SIG-M5 treated with dmso at 0.1 percent for 504 hours (cell line): ENCODE data around the gene FGFRL1.
"Not testable (repeated sequence)": the region's sequence is repeated elsewhere in the genome, so short reads cannot be mapped to it uniquely, and the experiment has no call there.

Source experiments
- DNase-seq: peaks from one replicate; lab custom pipeline; 2025; ENCODE audit not compliant: unreplicated experiment; lab: John Stamatoyannopoulos, UW

The FGFRL1 gene

DNA sequence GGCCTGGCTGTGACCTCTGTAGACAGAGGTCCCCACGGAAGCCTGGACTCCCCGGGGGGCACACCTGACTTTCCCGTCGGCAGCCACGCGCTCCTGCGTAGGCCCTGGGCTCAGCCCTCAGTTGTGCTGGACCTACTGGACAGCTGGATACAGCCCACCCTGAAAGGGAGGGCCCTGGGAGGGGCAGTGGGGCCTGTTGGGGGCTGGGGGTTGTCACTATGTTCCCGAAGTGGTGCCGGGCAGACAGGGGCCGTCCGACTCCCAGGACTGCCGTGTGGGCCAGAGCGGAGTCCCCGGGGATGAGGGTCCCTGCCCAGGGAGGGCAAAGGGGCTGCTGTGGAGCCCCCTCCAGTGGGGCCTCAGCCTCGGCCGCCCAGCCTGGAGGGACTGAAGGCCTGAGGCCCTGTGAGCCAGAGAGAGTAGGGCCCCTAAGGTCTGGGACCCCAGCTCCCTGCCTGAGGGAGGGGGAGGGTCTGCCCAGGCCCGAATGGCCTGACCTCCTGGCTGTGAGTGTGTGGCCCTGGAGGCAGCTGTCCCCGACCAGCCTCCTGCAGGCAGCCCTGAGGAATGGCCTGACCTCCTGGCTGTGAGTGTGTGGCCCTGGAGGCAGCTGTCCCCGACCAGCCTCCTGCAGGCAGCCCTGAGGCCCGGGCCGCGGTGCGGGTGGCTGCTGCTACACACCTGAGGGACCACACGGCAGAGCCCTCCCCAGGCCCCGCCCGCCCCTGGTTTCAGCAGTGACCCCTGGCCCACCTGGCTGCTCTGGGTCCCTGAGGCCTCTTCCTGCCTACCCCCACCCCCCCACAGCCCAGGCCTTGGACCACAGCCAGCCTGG lies 25.8 kb downstream of the FGFRL1 start:
- no peak for DNase-seq

GRCh38 chr4:1038948-1039492 lies 27.6 kb downstream of the FGFRL1 start:
- DNase-seq = no peak

DNA sequence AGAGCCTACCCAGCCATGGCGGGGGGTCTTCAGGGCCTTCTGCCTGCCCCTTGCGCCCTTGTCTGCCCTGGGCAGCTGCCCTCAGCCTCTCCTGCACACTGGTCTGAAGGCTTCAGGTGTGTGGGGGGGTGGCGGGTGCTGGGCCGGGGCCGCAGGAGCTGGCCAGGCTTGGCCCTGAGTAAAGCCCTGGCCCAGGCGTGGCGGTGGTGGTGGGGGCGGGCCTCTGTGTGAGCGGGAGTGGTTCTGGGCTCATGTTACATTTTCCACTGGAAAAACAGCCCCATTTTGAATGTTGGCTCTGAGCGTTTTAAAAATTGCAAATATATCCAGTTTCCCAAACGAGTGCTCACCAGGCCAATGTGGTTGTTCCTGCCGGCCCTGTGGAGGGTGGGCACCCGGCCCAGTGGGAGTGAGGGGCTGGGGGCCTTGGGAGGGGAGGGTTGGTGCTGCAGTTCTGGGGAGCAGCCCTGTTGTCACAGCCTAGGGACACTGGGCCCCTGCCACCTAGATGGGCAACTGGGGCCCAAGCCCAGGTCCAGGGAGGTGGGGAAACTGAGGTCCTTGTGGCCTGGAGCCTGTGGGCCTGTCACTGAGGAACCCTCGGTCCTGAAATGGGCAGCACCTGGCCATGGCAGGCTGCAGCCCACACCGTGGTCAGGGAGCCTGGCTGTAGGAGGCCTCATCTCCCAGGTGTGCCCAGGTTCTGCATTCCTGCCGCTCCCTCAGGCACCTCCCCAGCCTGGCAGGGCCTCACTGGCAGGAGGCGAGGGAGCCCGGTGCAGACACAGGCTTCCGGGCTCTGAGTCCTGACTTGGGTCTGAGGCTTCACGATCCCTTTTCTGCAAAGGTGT lies 28.3 kb downstream of the FGFRL1 start:
- no peak for DNase-seq

DNA sequence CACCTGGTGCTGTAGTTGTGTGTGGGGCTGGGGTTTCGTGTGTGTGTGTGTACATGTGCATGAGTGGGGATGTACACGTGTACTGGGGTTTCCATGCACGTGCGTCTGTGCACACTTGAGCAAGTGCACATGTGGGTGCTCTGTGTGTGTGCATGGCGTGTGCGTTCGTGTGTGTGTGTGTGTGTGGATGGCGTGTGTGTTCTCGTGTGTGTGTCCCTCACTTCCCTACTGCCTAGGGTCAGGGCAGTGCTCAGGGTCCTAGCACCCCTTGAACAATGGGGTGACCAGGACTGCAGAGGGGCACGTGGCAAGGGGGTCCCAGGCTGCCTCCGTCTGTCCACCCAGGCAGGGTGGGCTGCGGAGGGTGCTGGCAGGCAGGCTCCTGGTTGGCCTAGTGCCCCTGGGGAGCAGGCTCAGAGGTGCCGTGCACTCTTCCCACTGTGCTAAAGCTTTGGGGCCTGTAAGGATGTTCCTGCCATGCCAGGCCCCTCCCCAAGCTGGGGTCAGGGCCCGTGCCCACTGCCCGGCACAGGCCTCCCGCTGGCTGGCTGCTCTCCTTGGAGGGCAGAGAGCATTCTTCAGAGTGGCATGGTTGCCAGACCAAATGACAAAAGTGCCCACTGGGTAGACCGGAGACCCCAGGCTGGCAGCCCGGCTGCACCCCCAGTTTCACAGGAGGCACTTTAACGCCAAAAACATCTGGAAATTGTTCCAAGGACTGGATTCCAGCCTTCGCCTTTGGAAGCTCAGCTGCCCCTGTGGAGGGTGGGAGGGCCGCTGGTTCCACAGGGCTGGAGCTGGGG lies 29.1 kb downstream of the FGFRL1 start:
- DNase-seq = no peak

DNA sequence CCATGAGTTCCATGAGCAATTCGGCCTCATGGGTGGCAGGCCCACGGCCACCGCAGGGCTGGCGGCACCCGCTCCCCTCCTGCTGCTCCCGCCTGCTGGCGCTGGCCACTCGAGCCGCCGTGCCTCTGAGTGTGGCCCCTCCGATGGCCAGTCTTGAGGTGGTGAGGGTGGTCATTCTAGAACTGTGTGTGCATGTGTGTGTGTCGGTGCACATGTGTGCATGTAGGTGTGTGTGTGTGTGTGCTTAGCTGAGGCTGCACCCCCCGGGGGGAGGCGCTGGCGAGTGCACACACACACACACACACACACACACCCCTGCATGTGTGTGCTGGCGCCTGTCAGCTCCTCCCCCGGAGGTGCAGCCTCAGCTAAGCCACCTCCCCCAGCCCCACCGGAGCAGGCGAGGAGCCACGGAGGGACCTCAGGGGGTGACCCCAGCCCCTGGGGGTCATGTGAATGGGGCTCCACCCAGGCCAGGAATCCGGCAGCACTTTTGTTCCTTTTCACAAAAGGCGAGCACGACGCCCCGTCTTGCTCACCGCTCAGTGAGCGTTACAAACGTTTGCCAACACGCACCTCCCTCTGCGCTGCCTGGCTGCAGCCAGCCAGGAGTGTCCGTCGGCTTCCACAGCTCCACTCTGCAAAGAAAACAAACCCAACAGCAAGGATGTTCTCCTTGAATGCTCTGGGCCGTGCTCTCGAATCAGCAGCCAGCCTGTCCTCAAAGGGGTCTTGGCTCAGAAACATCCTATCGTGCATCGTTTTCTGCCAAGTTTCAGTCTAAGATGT lies 29.9 kb downstream of the FGFRL1 start:
- no peak for DNase-seq

- DNase-seq = no peak
Observed at GRCh38 chr4:1041936-1042330, 30.5 kb downstream of the FGFRL1 start.

DNA sequence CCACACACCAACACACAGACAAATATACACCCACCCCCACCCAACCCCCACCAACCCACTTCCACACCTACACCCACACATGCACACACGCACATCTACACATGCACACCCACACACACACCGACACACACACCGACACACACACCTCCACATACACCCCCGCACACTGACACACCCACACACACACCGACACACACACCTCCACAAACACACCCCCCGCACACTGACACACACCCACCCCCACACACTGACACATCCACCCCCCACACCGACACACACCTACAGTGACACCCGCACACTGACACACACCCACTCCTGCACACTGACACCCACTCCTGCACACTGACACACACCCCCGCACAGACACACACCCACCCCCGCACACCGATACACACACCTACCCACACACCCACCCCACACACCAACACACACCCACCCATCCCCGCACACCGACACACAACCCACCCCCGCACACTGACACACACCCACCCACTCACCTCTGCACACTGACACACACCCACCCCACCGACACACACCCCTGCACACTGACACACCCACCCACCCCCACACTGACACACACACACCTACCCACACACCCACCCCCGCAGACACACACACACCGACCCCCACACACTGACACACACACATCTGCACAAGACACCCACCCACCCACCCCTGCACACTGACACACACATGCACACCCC lies 31.1 kb downstream of the FGFRL1 start:
- DNase-seq = no peak

DNA sequence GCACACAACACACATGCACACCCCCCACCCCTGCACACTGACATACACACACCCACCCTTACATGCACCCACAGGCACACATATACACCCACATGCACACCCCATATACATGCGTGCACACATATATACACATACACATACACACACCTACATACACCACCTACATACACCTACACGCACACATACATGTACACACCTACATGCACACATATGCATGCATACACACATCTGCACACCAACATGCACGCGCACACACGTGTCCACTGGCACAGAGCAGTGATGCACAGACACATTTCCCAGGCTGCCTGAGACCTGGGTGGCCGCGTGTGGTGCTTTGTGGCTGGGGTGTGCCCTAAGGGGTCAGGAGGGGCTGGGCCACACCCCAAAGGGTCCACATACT lies 31.7 kb downstream of the FGFRL1 start:
- DNase-seq = no peak

GRCh38 chr4:1043651-1044468 lies 32.4 kb downstream of the FGFRL1 start:
- peak; percentile 73 for DNase-seq

- DNase-seq = no peak
Observed at GRCh38 chr4:1044469-1045192, 33.2 kb downstream of the FGFRL1 start.

DNA sequence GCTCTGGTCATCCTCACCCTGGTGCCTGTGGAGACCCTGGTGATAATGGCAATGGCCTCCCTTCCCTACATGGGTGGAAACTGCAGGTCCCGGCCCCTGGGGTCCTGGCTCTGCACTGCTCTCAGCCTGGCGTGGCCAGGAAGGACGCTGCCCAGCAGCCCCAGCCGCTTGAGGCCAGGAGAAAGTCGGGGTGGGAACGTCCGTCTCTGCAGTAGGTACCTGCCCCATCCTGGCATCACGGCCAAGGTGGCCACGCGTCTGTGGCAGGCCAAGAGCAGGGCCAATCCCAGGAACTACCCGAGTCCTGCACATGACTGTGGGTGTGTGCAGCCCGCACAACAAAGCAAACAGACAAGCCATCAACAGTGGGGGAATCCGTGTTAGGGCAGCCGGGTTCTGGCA lies 33.8 kb downstream of the FGFRL1 start:
- no peak for DNase-seq

DNA sequence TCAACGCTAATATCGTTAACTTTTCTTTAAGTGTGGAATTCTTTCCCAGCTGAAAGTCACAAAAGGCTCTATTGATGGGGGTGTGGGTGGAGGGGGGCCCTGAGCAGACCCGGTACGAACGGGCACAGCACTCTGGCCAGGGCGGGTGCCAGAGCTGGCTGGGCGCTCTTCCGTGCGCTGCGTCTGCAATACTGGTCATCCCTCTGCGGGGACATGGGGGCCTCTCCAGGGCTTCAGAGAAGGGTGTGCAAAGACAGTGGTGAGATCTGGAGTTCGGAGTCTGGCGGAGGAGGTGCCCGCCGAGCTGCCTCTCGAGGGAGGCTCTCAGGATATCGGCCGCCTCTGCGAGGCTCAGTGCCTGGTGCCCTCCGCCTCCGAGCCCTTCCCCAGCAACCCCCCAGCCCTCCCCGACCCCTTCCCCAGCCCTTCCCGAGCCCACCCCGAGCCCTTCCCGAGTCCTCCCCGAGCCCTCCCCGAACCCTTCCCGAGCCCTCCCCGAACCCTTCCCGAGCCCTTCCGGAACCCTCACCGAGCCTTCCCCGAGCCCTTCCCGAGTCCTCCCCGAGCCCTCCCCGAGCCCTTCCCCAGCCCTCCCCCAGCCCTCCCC lies 34.3 kb downstream of the FGFRL1 start:
- DNase-seq = no peak

- not testable (repeated sequence) for DNase-seq
Observed at GRCh38 chr4:1046581-1047011, 35.2 kb downstream of the FGFRL1 start.

DNA sequence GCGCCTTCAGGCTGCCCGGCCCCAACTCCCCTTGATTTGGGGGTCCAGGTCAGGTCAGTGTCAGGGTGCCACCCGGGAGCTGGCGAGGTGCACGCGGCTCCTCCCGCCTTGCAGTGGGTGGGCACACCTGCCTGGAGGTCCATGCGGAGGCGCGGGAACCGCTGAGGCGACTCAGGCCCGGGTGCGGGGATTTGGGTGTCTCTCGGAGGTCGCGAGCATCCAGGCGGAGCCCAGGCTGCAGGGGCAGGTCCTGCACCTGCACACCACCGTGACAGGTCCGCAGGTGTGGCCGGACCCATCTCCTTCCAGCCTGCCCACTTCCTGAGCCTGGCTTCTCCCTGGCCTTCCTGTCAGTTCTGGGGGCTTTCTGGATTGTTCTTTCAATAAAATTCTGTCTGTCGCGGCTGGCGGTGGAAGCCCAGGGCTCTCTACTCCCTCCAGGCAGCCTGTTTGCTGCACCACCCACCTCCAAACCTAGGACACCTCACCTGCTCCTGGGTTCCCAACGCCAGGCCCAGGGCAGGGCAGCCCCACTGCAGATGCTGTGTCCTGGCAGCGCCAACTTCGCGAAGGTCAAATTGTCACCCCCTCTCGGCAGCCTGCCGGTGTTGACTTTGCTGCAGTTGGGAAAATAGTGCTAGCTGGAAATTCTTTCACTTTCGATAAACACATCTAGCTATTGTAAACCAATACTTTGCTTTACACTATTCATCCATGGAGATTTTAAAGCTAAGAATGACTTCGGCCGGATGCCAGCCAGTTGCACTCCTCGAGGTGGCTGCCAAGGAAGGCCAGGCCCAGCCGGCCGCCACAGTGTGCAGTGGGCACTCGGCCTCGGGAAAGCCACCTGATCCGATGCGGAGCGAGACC lies 35.9 kb downstream of the FGFRL1 start:
- DNase-seq = no peak

DNA sequence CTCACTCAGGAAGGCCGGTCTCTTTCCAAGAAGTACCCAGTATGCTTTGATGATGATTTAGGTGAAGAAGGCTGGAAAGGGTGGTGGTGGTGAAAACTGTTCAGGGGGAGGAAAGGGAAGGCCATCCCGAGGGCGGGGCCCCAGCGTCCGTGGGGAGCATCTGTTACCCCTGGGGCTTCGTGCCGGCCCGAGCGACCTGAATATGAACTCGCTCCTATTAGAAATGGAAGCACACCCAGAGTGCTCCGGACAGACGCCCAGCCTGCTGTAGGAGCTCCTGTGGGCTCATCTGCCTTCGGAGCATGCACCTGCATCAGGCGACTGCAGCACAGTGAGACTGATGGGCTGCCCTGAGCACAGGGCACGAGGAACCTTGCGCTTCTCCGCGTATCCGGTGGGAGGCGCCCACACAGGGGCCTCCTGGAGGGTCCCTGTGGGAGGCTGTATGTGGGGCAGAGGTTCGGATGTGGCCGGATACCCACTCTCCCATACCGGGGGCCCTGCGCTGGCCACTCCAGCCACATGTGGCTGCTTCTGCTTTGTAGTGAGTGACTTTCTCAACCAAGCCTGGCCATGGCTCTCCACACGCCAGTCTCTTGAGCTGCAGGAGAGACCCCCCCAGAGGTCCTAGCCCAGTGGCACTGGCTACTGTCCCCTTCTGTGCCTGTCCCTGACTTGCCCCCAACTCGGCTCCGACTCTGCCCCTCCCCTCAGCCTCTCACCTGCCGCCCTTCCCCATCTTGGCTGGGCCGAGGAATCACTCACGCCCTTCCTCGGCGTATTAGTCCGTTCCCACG lies 36.7 kb downstream of the FGFRL1 start:
- no peak for DNase-seq
